Lower leg skin (tissue), 4 donors: ENCODE results near the gene HSPG2. TPM values are rescaled to one million over a fixed set of nuclear protein-coding genes. Genes with fewer than 3 reads are reported as not detected.

ENCODE experiments used
- DNase-seq, 2 donors: peaks; one replicate each; pipeline ENCODE4 v3.0.0-alpha.2; 2019; ENCODE audit warnings: low spot score in 2 of 2
- H3K4me3 ChIP-seq: fragments of 200-600 bp; sonication (generic); 2 replicates; pipeline ENCODE4 v1.5.1; 2017; ENCODE audit warnings: mild to moderate bottlenecking, low read depth; ENCODE audit not compliant: poor library complexity, severe bottlenecking
- POLR2A ChIP-seq, 2 donors: fragments of 450-650 bp; IDR thresholded peaks; one replicate each; pipeline ENCODE4 v1.6.1; 2016 to 2017; ENCODE audit warnings: antibody characterized with exemption in 2 of 2, mild to moderate bottlenecking in 1 of 2, moderate library complexity in 1 of 2
- WGBS, 2 donors: methylation state at CpG; one replicate each; pipeline ENCODE4 v1.1.5; 2018; 5-methylcytosine and 5-hydroxymethylcytosine counted together
- intact Hi-C: fragments of 100-400 bp; cut with DNase I; formaldehyde crosslinking; loops from one replicate; pipeline ENCODE4 v1.15.0; 2023; ENCODE audit warnings: low total_unique reads
- total RNA-seq, 4 donors: library from RNA; depleted of rRNA; stranded (reverse); fragments of >200 nt; gene quantifications; one replicate each; pipeline ENCODE4 v1.1.0, GENCODE V29; 2016
- TF ChIP-seq, protein P1 (sequence below), 3 donors: fragments of 450-650 bp; IDR thresholded peaks; one replicate each; pipeline ENCODE4 v1.5.1; 2016; ENCODE audit warnings: antibody characterized with exemption in 3 of 3, mild to moderate bottlenecking in 3 of 3, moderate library complexity in 2 of 3

The HSPG2 gene
- total RNA-seq, 4 donors from 2014 or later: 67.9 to 171 (median 99.6) TPM

- intact Hi-C loops: no loop called here
- H3K4me3 ChIP-seq: no peak overlapping the region
- 82 to 84% methylated on average over 12 of the region's 12 CpGs for WGBS, 2 donors
- DNase-seq: no peak
- no peak for TF ChIP-seq POLR2A (IDR thresholded peaks at IDR 0.05)
- TF ChIP-seq, protein P1, sequence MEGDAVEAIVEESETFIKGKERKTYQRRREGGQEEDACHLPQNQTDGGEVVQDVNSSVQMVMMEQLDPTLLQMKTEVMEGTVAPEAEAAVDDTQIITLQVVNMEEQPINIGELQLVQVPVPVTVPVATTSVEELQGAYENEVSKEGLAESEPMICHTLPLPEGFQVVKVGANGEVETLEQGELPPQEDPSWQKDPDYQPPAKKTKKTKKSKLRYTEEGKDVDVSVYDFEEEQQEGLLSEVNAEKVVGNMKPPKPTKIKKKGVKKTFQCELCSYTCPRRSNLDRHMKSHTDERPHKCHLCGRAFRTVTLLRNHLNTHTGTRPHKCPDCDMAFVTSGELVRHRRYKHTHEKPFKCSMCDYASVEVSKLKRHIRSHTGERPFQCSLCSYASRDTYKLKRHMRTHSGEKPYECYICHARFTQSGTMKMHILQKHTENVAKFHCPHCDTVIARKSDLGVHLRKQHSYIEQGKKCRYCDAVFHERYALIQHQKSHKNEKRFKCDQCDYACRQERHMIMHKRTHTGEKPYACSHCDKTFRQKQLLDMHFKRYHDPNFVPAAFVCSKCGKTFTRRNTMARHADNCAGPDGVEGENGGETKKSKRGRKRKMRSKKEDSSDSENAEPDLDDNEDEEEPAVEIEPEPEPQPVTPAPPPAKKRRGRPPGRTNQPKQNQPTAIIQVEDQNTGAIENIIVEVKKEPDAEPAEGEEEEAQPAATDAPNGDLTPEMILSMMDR (IDR thresholded peaks at IDR 0.05): no peak
Measured at GRCh38 chr1:21881250-21881649, 55.9 kb downstream of the HSPG2 start.

DNA sequence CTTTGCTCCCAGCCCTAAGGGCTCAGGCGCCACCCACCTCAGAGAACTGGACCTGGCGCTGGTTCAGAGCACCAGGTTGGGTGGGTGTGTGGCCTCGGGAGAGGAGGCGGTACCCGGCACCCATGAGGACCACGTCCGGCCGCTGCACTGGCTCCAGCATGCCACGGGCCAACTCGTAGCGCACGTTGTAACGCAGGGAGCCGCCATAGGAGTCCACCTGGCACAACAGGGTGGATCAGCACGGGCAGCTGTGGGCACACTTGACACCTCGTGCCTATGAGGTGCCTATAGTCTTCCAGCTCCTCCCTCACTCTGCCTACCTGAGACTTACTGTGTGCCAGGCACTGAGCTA, 56.5 kb downstream of the HSPG2 start:
- DNase-seq: no peak
- 91 to 93% methylated on average over 6 to 12 of the region's 16 CpGs for WGBS, 2 donors
- intact Hi-C loops: no loop called here
- TF ChIP-seq, protein P1 (IDR thresholded peaks at IDR 0.05): no peak
- no peak for TF ChIP-seq POLR2A (IDR thresholded peaks at IDR 0.05)
- H3K4me3 ChIP-seq: no peak overlapping the region

DNA sequence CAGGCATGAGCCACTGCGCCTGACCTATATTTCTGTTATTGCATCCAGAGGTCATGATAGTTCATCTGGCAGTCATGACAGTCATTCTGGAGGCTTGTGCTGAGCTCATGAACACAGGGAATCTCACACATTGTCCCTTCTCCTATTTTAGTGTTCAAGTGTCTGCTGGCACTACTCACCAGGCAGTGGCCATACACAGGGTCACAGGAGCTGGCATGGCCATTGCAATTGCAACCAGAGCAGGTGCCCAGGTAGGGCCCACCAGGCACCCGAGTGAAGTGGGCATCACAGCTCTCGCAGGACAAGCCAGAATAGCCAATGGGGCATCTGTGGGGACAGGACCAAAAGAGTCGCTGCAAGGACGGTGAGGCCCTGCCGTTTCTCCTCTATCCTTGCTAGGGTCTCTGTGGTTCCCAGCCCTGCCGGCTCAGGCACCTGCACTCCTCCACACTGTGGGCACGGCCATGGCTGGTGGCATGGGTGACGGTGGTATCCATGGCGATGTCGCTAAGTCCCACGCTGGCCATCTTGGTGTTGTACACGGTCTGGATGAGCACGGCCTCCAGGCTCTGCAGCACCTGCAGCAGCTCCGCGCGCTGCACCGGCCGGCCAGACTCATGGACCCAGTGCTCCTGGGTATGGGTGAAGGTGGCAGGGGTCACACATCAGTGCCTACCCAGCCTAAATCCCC, 57.0 kb downstream of the HSPG2 start:
- intact Hi-C loops: no loop called here
- TF ChIP-seq POLR2A (IDR thresholded peaks at IDR 0.05): no peak
- TF ChIP-seq, protein P1 (IDR thresholded peaks at IDR 0.05): no peak
- H3K4me3 ChIP-seq: no peak overlapping the region
- no peak for DNase-seq
- 97 to 99% methylated on average over 10 to 19 of the region's 19 CpGs for WGBS, 2 donors

DNA sequence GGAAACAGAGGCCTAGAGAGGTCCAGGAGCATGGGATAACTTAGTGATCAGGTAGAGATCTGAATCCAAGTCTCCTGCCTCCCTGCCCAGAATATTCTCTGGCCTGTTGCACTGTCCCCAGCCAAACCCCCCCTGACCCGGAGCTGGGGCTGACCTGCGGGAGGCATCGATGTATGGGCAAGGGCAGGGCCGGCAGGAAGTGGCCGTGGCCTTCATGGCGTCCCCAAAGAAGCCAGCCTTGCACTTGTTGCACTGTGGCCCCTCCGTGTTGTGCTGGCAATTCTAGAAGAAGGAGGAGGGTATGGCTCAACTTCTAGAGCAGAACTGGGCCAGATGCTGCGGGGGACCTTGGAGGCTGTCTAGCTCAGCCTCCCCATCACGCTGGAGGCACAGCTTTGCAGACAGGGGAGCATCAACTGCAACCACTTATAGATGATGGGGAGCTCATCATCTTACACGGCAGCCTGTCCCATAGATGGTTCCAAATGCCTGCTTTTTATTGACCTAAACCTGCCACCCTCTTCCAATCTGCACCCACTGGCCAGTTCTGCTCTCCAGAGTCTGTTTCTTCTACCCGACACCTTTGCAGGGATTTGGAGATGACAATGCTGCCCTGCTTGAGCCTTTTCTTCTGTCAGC, 58.2 kb downstream of the HSPG2 start:
- no peak for DNase-seq
- no peak overlapping the region for H3K4me3 ChIP-seq
- intact Hi-C loops: no loop called here
- TF ChIP-seq, protein P1 (IDR thresholded peaks at IDR 0.05): no peak
- WGBS, 2 donors: 90 to 91% methylated on average over 10 to 11 of the region's 11 CpGs

DNA sequence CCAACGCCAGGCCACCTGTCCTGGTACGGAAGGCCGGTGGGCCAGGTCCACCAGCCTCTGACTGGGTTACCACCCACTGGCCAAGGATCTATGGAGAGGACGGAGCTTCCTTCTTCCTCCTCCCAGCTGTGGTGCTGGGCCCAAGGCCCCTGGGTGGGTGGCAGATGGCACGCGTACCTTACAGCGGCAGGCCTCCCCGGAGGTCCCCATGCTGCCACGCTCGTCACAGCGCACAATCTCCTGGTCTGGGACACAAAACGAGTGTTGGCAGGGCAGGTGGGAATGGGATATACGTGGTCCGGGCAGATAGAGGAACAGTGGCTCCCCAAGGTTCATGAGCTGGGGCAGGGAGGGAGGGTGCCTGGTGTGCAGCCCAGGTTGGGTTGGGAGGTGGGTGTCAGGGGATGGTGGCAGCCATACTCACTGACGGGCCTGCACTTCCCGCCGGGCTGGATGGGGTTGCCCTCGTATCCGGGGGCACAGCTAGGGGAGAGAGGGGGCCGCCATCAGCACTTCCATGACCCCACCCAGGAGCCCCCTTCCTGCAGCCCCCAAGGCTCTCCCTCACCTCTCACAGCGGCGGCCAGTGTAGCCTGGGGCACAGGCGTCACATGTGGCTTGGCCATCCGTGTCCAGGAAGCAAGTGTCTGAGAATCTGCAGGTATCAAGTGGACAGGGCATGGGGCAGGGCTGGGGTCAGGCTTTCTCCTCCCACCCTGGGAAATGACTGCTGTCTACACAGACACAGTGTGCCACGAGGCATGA, 58.9 kb downstream of the HSPG2 start:
- TF ChIP-seq POLR2A (IDR thresholded peaks at IDR 0.05): no peak
- TF ChIP-seq, protein P1 (IDR thresholded peaks at IDR 0.05): no peak
- no peak for DNase-seq
- 93% methylated on average over 22 to 24 of the region's 25 CpGs for WGBS, 2 donors
- no peak overlapping the region for H3K4me3 ChIP-seq
- intact Hi-C loops: no loop called here
